GM23248 (cell line): ENCODE measurements around the gene EBF3. TPM values are rescaled to one million over a fixed set of nuclear protein-coding genes. Genes with fewer than 3 reads are reported as not detected.

Experiments
- DNase-seq: peaks from one replicate; pipeline ENCODE4 v3.0.0-alpha.2; 2015
- H2AFZ ChIP-seq: fragments of 200-600 bp; sonication (generic); 2 replicates; pipeline ENCODE4 v1.6.1; 2016; ENCODE audit warnings: antibody characterized with exemption
- H3F3A ChIP-seq: fragments of 200-600 bp; sonication (generic); 2 replicates; pipeline ENCODE4 v1.6.1; 2016; ENCODE audit warnings: mild to moderate bottlenecking, antibody characterized with exemption, mixed run types; ENCODE audit not compliant: insufficient read depth
- H3K27ac ChIP-seq: fragments of 200-600 bp; sonication (generic); 2 replicates; pipeline ENCODE4 v1.5.1; 2016; ENCODE audit warnings: mild to moderate bottlenecking
- H3K27me3 ChIP-seq: fragments of 200-600 bp; sonication (generic); replicated peaks from 2 replicates; pipeline ENCODE4 v1.6.1; 2016; ENCODE audit warnings: mild to moderate bottlenecking; ENCODE audit not compliant: insufficient read depth
- H3K36me3 ChIP-seq: fragments of 200-600 bp; sonication (generic); 2 replicates; pipeline ENCODE4 v1.6.1; 2016; ENCODE audit warnings: low read depth, mild to moderate bottlenecking
- H3K4me1 ChIP-seq: fragments of 200-600 bp; sonication (generic); 2 replicates; pipeline ENCODE4 v1.6.1; 2016; ENCODE audit warnings: mild to moderate bottlenecking; ENCODE audit not compliant: insufficient read depth
- H3K4me2 ChIP-seq: fragments of 200-600 bp; sonication (generic); one replicate; pipeline ENCODE4 v1.6.1; 2016; ENCODE audit warnings: mild to moderate bottlenecking; ENCODE audit not compliant: unreplicated experiment
- H3K4me3 ChIP-seq: fragments of 200-600 bp; sonication (generic); 2 replicates; pipeline ENCODE4 v1.5.1; 2016; ENCODE audit warnings: mild to moderate bottlenecking
- H3K79me2 ChIP-seq: fragments of 200-600 bp; sonication (generic); 2 replicates; pipeline ENCODE4 v1.6.1; 2016; ENCODE audit warnings: mild to moderate bottlenecking; ENCODE audit not compliant: insufficient read depth
- H3K9ac ChIP-seq: fragments of 200-600 bp; sonication (generic); 2 replicates; pipeline ENCODE4 v1.6.1; 2016; ENCODE audit warnings: mild to moderate bottlenecking
- H3K9me2 ChIP-seq: fragments of 200-600 bp; sonication (generic); 2 replicates; pipeline ENCODE4 v1.6.1; 2016; ENCODE audit warnings: mixed run types, mild to moderate bottlenecking, moderate library complexity; ENCODE audit not compliant: insufficient read depth
- H3K9me3 ChIP-seq: fragments of 200-600 bp; sonication (generic); one replicate; pipeline ENCODE4 v1.6.1; 2017; ENCODE audit warnings: low read depth
- H4K20me1 ChIP-seq: fragments of 200-600 bp; sonication (generic); 2 replicates; pipeline ENCODE4 v1.6.0; 2016; ENCODE audit not compliant: insufficient read depth
- EZH2 ChIP-seq: fragments of 200-600 bp; sonication (generic); IDR thresholded peaks from 2 replicates; pipeline ENCODE4 v1.6.1; 2018; ENCODE audit warnings: antibody characterized with exemption, mild to moderate bottlenecking; ENCODE audit not compliant: insufficient read depth, poor library complexity, severe bottlenecking
- EZH2phosphoT487 ChIP-seq: fragments of 200-600 bp; sonication (generic); IDR thresholded peaks from 2 replicates; pipeline ENCODE4 v1.6.1; 2018; ENCODE audit warnings: antibody characterized with exemption, moderate library complexity, mild to moderate bottlenecking, low read depth; ENCODE audit not compliant: insufficient read depth
- WGBS, 2 experiments: methylation state at CpG; one replicate each; pipeline ENCODE4 v1.1.6; 2015 to 2017; ENCODE audit warnings: low lambda C conversion rate in 2 of 2, low coverage in 1 of 2; ENCODE audit errors: missing lambda C conversion rate in 2 of 2; 5-methylcytosine and 5-hydroxymethylcytosine counted together
- in situ Hi-C: fragments of 300-500 bp; cut with MboI; formaldehyde crosslinking; loops from 2 replicates; pipeline ENCODE4 v1.15.0; 2020
- polyA plus RNA-seq: library from polyadenylated mRNA; unstranded; fragments of >200 nt; fragmentation: Nextera tagmentation; extraction: Ambion mirVana; gene quantifications from 2 replicates; pipeline ENCODE4 v1.2.1, GENCODE V29; 2016
- total RNA-seq: library from RNA; depleted of rRNA; stranded (reverse); fragments of >200 nt; shearing (Covaris generic); gene quantifications from 2 replicates; pipeline ENCODE4 v1.2.3, GENCODE V29; 2014

The EBF3 gene
- total and polyA plus RNA-seq, 2 experiments from 2014 or later = 0.15 to 0.43 TPM

- 38 to 39% methylated on average over 12 of the region's 12 CpGs for WGBS, 2 experiments
- H2AFZ ChIP-seq = no peak overlapping the region
- H3F3A ChIP-seq = no peaks in the 10 kb centered on the region
- no peaks in the 10 kb centered on the region for H3K79me2 ChIP-seq
- no peak overlapping the region for H3K27ac ChIP-seq
- no peaks in the 10 kb centered on the region for H3K9me3 ChIP-seq
- no peak overlapping the region for H3K9ac ChIP-seq
- H3K4me1 ChIP-seq = no peaks in the 10 kb centered on the region
- in situ Hi-C loops = no loop called here
- no peaks in the 10 kb centered on the region; the same call in 1 of the 2 replicates for H3K27me3 ChIP-seq
- H4K20me1 ChIP-seq = no peaks in the 10 kb centered on the region
- H3K4me2 ChIP-seq = no peak overlapping the region
- TF ChIP-seq EZH2 (no peak), EZH2phosphoT487 (no peak)
- H3K36me3 ChIP-seq = no peaks in the 10 kb centered on the region
- no peak overlapping the region for H3K4me3 ChIP-seq
- no peaks in the 10 kb centered on the region for H3K9me2 ChIP-seq
- peak; percentile 11 for DNase-seq
These were observed 34.5 kb downstream of the EBF3 start for GRCh38 chr10:129929343-129930292.

- in situ Hi-C loops = no loop called here
- DNase-seq = no peak
- H2AFZ ChIP-seq = no peak overlapping the region
- no peaks in the 10 kb centered on the region for H3K9me3 ChIP-seq
- H3K4me2 ChIP-seq = no peak overlapping the region
- no peaks in the 10 kb centered on the region for H3K36me3 ChIP-seq
- no peak overlapping the region for H3K27ac ChIP-seq
- H4K20me1 ChIP-seq = no peaks in the 10 kb centered on the region
- no peaks in the 10 kb centered on the region for H3F3A ChIP-seq
- no peaks in the 10 kb centered on the region; the same call in 1 of the 2 replicates for H3K27me3 ChIP-seq
- H3K4me3 ChIP-seq = no peak overlapping the region
- TF ChIP-seq EZH2 (no peak), EZH2phosphoT487 (no peak)
- no peaks in the 10 kb centered on the region for H3K9me2 ChIP-seq
- no peaks in the 10 kb centered on the region for H3K4me1 ChIP-seq
- H3K9ac ChIP-seq = no peak overlapping the region
- 47 to 55% methylated on average over 16 of the region's 16 CpGs for WGBS, 2 experiments
- no peaks in the 10 kb centered on the region for H3K79me2 ChIP-seq
These were observed 36.5 kb downstream of the EBF3 start for GRCh38 chr10:129927351-129928120.

DNA sequence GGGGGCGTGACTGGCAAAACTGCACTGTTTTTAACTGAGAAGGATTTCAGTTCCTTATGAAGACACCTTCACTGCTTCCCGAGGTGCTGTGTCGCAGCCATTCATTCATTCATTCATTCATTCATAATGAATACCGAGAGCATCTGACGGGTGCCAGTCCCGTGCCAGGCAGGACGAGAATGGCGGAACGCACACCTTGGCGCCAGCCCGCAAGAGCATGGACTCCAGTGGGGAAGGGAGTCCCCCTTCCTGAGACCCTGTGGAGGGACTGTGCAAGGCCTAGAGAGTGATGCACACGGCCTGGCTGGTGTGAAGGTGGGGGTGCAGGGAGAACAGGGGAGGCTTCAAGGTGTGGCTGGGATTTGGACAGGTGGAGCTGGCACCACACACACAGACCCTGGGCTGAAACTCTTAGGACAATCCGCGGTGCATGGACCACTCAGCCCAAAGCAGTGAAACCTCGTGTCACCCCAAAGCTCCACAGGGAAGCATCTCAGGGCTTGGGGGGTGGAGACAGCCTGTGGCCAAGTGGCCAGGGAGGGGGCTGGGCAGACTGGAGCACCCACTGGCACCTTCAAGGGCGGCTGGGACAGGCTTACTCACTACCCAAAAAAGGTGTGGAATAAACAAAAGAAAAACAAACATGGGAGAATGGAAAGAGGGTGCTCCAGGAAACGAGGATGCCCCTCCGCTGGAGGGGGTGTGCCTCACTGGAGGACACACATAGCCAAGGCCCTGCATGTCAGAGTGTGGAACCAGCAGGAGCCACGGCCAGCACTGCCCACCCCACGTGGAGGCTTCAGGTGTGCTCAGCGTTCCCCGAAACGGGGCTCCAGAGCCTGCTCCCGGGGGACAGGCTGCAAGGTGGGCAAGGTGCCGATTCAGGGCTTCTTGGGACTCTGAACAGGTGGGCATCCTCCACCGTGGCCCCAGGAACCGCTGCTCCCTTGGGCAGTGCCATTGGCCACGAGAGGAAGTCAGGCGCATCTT is 37.7 kb downstream of the EBF3 start:
- Histone ChIP-seq H3K36me3 (no peaks in the 10 kb centered on the region), H3K9me2 (no peaks in the 10 kb centered on the region), H3K79me2 (no peaks in the 10 kb centered on the region), H3K4me3 (no peak overlapping the region), H2AFZ (no peak overlapping the region), H3K4me1 (no peaks in the 10 kb centered on the region), H3K27me3 (no peaks in the 10 kb centered on the region; the same call in 1 of the 2 replicates), H3K4me2 (no peak overlapping the region), H3K9me3 (no peaks in the 10 kb centered on the region), H3K9ac (no peak overlapping the region), H3F3A (no peaks in the 10 kb centered on the region), H3K27ac (no peak overlapping the region), H4K20me1 (no peaks in the 10 kb centered on the region)
- no peak for DNase-seq
- in situ Hi-C loops = no loop called here
- TF ChIP-seq EZH2 (no peak), EZH2phosphoT487 (no peak)
- 71 to 72% methylated on average over 29 of the region's 29 CpGs for WGBS, 2 experiments
